Measurements from ENCODE around the gene TENM4.
A peak's percentile ranks its signal among the peaks of the same experiment; 100 is the strongest.

TENM4 gene

GRCh38 chr11:78870655-78871054 lies 570.2 kb downstream of the TENM4 start:
- no peak for DNase-seq

GRCh38 chr11:78869293-78869692 lies 571.5 kb downstream of the TENM4 start:
- DNase-seq: no peak

DNA sequence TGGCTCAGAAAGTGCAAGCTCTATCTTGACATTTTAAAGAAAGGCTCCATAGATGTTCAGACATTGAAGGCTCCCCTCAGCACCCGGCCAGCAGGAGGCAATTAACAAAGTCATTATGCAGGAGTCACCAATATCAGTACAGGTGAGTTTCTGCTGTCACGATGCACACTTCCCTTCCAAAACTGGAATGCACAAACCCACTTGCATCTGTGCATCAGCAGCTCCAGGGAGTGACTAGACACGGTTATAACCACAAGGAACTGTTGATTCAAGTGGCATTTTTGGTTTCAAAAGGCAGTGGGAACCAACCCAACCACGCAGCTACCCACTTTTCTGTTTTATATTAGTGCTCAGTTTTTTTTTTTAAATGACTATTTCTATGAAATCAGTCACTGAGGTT lies 572.3 kb downstream of the TENM4 start:
- DNase-seq: no peak

- no peak for DNase-seq
These were observed 580.0 kb downstream of the TENM4 start for GRCh38 chr11:78860720-78861422.

DNA sequence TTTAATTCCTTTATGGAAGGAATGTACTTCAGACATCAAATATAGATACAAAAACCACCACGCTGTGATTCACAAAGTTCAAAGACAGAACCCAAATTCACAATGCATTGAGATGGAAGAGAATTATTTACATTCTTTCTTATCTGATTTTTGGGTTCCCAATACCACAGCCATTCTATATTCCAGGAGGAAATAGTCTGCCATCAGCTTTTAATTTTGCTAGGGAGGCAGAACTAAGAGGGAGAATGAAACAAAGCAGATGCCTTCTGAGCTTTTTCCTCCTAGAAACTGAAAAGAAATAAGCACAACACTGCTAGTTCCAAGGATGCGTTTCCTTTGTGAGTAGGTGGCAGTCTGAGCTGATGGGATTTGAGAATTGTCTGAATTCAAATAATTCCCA lies 583.1 kb downstream of the TENM4 start:
- no peak for DNase-seq

GRCh38 chr11:78856211-78856610 lies 584.6 kb downstream of the TENM4 start:
- no peak for DNase-seq

DNA sequence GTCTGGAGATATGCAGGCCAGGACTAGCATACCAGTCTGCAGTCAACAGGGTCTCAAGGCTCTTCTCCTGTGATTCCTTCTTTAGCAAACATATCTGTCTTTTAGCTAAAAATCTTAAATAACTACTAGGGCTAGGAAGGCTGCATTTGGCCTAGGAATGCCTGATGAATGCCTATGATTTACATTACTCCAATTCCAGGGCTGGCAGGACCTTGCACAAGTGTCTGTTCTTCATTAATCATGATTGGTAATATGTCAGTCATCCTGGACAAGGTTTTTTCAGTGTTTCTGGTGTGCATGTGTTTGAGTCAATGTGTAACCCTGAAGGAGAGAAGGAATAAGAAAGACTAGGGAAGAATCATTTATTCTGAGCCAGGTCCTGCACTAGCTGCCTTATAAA lies 585.7 kb downstream of the TENM4 start:
- no peak for DNase-seq

- no peak for DNase-seq
These were observed 587.3 kb downstream of the TENM4 start for GRCh38 chr11:78853521-78853920.

- peak in 2 of 3 experiments; percentile 47 to 66 for DNase-seq
These were observed 588.8 kb downstream of the TENM4 start for GRCh38 chr11:78851878-78852586.

- peak in 1 of 3 experiments; percentile 28 for DNase-seq
These were observed 590.8 kb downstream of the TENM4 start for GRCh38 chr11:78850078-78850477.

DNA sequence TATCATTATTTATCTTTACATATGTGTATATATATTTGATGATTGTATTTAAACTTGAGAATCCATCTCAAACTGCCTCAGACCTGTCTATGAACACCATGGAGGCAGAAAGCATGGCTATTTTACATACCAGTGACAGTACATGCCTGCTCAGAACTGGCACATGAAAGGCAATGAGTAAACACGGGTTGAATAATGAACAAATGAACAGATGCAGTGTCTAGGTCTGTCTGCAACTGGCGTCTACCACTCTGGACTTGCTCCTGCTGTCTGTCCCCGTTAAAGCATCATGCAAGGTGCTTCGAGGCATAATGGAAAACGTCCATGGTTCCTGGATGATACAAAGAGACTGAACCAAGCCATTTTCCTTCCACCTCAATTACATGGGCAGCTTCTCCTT lies 594.6 kb downstream of the TENM4 start:
- DNase-seq: no peak

- DNase-seq: no peak
These were observed 595.3 kb downstream of the TENM4 start for GRCh38 chr11:78845496-78845895.

DNA sequence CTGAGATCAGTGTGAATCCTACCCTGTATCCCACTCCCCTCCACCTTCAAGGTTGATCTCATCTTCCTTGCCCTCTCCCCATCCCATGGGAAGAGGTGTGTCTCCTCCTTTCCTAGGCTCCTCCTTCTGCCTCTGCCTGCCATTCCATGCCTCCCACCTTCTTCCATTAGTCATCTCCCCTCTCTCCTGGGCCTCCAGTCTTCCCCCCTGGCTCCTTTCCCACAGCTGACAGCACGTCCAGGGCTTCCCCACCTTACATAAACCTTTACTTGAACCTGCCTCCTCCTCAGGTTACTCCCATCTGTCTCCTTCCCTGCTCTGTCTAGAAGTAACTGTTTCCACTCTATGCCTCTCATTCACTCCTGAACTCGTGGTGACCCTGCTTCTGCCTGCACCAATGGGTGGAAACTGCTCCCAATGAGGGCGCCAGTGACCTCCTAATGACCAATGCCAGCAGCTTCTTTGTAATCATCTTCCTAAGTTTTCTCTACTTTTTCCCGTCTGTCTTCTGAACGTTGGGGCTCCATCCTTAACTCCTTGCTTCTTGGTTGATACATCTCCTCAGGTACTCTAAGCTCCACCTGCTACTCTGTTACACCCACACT lies 599.3 kb downstream of the TENM4 start:
- no peak for DNase-seq

DNA sequence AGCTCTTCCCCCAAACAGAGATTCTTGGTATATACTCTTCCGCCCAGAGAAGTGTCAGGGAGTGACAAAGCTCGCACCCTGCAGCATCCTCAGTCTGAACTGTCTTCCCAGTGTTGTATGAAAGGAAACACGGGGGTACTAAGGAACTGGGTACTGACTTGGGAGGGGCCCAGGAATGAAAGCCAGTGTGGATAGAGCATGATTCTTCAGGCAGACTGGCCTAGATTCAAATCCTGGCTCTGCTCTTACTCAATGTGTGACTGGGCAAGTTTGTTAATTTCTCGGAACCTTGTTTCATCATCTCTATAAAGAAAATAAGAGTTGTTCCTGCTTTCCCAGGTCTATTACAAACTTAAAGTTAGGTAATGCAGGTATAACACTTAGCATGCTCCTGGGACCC lies 600.2 kb downstream of the TENM4 start:
- no peak for DNase-seq

- no peak for DNase-seq
These were observed 600.6 kb downstream of the TENM4 start for GRCh38 chr11:78840200-78840599.

GRCh38 chr11:78838417-78838816 lies 602.4 kb downstream of the TENM4 start:
- peak in 2 of 3 experiments; percentile 4 to 59 for DNase-seq

GRCh38 chr11:78835646-78836045 lies 605.2 kb downstream of the TENM4 start:
- no peak for DNase-seq

- DNase-seq: no peak
These were observed 605.9 kb downstream of the TENM4 start for GRCh38 chr11:78834886-78835285.

DNA sequence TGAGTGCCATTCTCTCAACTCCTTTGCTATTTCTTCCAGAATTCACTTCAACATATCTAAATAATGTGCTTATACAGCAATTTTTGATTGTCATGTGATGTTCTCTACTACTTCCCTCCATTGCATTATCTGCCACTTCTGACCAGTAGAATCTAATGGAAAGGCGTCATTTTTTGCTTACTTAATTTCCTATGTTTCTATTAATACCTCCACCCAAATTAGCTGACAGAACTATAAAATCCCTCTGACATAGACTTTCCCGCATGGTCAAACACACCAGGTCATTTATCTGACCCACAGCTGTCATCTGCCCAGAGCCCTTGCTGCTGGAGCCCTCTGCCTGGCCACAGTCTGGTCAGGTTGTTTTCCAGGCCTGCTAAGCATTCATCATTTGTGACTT lies 607.6 kb downstream of the TENM4 start:
- no peak for DNase-seq

GRCh38 chr11:78832226-78832947 lies 608.4 kb downstream of the TENM4 start:
- peak in 1 of 3 experiments; percentile 16 for DNase-seq

GRCh38 chr11:78831571-78831970 lies 609.3 kb downstream of the TENM4 start:
- DNase-seq: no peak

GRCh38 chr11:78830277-78830819 lies 610.5 kb downstream of the TENM4 start:
- no peak for DNase-seq

- no peak for DNase-seq
These were observed 611.7 kb downstream of the TENM4 start for GRCh38 chr11:78829146-78829545.

Data from NCI-H1417 (cell line).